HG03108 (cell line): Measurements from ENCODE around the gene HDAC9.

Source experiments
- ATAC-seq: cut with Tn5 transposase; IDR thresholded peaks from one replicate; pipeline ENCODE4 v1.9.1; 2021; ENCODE audit warnings: moderate library complexity; ENCODE audit not compliant: unreplicated experiment

Gene HDAC9

DNA sequence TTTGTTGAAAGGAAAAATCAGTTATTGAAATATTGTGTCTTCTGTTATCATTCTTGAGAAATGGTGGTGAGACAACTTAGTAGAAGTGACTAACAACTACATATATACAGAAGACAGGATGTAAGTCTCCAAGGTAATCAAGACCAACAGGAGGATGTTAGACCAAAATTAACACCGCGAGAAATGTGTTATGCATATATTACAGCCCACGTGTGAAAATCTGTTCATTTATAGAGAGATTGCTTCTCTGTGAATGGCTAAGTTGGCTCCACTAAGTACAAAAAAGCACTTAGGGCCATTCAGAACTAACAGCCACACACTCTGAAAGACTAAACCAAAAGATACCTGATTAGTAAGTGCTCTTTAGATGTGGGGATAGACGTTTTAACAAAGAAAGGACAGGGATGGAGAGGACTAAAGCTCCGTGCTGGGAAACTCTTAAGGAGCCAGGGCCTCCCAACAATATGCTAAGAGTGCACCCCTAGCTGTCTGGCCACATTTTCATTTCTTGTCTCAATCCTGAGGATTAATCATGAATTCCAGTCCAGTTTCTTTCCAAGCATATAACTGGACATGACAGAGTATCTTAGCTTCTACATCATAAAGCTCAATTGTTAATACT is 26.5 kb downstream of the HDAC9 start:
- peak; percentile 43 for ATAC-seq

- ATAC-seq: no peak
These were observed 28.7 kb downstream of the HDAC9 start for GRCh38 chr7:18524248-18524647.

DNA sequence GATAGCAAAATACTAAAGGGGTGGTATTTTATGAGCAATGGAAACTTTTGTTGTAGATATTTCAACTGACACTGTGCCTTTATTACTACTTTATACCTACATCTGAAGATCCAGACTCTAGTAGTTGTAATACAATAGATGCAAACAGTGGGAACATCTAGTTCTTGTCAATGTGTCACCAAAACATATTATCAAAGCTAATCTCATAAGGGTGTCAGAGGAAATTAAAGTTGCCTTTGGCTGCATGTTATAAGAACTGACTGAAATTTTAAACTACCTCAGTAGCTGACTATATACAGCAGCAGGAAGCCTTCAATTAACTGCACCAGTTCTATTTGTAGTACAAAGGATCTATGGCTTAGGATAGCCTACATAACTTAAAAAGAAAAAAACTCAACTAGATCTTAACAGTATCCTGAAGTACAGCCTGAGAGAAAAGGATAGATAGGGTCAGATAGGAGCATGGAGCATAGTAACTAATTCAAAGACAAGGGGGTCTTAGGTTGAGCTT is 30.9 kb downstream of the HDAC9 start:
- ATAC-seq: no peak

GRCh38 chr7:18529239-18529638 is 33.7 kb downstream of the HDAC9 start:
- no peak for ATAC-seq

DNA sequence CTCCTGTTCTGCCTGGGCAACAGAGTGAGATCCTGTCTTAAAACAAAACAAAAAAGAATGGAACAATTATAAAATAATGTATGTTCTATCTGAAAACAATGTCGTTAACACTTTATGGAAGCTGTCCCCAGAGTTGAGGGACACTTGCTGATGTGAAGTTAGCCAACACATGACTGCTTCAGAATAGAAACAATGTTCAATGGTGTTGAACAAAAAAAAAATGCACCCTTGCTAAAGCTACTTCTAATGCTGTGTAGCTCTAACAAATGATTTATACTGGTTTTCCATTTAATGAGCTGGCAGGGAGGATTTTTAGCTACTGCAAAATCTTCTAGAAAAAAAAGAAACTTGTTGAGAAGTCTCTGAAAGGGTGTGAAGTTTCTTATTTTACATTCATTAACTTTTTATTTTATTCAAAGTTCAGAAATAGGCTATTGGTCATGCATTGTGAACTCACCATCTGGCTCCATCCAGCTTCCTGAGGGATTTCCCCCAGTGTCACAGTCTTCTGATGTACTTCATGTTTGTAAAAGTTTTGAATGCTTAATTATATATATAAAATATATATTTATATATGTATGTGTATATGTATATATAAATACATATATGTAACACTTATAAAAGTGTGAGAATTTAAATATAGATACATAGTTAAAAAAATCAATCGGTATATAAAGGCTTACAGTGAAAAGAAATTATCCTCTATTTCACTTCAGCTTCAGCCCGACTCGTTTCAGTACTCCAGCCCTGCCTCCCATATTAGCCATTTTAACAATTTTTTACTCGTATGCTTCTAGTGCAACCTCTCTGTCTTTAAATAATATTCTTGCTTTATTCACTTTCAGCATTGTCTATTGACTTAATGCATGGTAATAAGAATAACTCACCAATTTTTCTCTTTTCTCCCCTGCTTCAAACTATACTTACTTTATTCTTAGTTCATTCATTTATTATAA is 35.0 kb downstream of the HDAC9 start:
- peak; percentile 80 for ATAC-seq

DNA sequence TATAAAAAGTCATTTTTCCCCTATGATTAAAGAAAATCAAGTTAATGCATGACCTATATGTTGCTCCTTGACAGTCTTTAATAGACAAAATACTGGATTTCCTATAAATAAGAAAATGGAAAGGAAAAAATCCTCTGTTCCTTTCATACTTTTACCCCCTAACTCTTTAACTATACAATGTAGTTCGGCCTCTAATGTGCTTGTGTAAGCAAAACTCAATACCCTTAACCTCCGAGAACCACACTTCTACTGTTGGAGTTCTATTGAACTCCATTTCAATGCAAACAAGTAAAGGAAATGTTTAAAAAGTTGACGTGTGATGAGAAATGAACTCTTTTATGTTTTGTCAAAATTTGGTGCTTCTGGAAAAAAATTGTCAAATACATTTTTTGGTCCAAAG is 36.0 kb downstream of the HDAC9 start:
- ATAC-seq: no peak

DNA sequence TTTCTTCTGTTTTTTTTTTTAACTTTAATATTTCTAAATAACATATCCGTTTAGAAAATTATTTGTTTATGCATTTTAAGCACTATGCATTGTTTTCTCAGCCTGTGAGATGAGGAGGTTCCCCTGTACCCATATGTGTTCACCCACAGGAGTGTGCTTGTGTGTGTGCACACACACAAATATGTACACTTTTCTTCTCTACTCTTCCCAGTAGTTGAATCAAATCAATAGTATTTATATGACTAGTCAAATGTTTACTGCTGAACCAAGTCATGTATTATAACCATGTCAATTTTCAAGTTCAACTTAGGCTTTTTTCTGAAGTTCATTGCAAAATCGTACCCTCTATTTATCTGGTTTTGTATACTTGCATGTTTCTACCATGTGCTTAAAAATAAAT is 37.3 kb downstream of the HDAC9 start:
- ATAC-seq: no peak

GRCh38 chr7:18534481-18534880 is 38.9 kb downstream of the HDAC9 start:
- no peak for ATAC-seq

- no peak for ATAC-seq
These were observed 40.4 kb downstream of the HDAC9 start for GRCh38 chr7:18535810-18536415.

- ATAC-seq: no peak
These were observed 40.9 kb downstream of the HDAC9 start for GRCh38 chr7:18536486-18536885.

DNA sequence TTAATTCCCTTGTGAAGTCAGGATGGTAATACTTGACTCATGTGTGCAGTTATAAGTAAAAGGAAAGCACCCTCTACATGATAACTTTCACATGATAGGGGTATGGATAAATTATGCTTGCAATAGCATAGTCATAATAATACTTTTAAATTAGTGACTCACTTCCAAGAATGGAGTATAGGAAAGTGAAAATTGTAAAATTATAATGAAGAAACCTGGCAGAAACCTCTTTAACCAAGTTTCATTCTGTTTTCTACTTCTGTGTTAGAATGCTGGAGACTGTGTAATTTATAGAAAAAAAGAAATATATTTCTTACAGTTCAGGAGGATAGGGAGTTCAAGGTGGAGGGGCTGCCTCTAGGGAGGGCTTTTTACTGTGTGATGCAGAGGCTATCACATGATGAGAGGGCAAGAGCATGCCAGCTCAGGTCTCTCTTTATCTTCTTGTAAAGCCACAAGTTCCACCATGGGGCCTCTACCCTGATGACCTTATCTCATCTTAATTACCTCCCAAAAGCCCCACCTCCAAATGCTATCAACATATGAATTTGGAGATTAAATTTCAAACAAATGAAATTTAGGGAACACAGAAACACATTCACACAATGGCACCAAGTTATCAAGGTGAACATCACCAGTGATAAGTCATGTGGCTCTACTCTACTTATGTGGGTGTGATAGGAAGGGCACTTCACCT is 43.2 kb downstream of the HDAC9 start:
- ATAC-seq: peak; percentile 63

DNA sequence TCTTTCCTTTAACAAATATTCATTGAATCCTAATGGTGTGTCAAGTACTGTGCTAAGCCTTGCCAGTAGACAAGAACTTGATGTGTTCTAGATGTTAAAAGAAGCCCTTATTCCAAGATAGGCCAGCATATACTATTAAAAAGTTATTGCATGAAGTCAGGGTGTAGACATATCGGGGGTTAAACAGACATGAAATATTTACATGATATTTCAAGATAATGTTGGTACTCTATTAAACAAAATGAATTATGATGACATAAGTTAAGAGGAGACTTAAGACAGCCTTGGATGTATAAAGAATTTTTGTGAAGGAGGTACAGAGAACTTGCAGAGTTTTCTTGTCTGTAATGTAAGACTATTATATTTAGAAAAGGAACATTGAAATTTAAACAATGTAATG is 44.8 kb downstream of the HDAC9 start:
- no peak for ATAC-seq

GRCh38 chr7:18541181-18541870 is 45.8 kb downstream of the HDAC9 start:
- no peak for ATAC-seq

- no peak for ATAC-seq
These were observed 46.3 kb downstream of the HDAC9 start for GRCh38 chr7:18541871-18542212.

DNA sequence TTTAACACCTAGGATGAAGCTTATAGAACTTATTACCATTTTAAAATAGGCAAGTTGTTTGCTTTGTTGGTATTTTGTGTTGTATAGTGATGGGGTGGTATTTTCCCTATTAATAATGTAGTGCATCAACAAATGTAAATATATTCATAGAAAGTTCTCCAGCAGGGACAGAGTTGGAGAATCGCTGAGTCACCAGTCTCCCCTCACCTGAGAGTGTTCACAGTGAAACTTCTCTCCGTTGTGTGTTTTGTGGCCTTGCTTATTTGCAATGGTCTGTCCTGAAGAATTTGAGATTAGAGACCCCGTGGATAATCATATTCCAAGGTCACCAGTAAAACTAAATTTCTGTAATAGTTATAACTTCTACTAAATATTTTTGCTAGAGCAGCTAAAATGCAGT is 51.0 kb downstream of the HDAC9 start:
- no peak for ATAC-seq

- ATAC-seq: peak; percentile 87
These were observed 52.1 kb downstream of the HDAC9 start for GRCh38 chr7:18547509-18548187.

DNA sequence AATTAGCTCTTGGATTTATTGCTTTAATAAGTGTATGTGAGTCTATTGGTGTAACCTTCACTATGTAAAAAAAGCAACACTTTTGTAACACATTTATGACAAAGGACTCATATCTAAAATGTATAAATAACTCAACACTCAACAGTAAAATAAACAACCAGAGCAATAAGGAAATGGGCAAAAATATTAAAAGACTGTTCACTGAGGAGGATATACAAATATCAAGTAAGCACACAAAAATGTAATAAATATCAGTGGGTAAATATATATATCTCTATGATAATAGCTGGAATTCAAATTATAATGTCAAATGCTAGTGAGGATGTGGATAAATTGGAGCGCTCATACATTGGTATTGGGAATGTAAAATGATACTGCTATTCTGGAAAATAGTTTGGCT is 53.0 kb downstream of the HDAC9 start:
- no peak for ATAC-seq

DNA sequence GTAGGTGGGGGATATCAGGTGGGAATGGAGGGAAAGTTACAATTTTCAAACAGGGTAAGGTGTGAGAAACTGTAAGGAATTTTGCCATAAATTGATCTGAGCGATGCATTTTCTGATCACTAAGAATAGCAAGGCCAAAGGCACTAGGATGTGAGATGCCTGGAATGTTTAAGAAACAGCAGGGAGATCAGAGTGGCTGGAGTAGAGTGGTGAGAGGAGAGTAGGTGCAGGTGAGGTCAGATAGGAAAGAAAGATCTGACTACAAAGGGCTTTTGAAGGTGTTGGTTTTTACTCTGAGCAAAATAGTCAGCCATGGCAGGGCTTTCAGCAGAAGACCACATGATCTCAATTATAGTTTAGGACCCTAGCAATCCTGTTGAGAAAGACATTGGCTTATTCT is 55.0 kb downstream of the HDAC9 start:
- no peak for ATAC-seq

DNA sequence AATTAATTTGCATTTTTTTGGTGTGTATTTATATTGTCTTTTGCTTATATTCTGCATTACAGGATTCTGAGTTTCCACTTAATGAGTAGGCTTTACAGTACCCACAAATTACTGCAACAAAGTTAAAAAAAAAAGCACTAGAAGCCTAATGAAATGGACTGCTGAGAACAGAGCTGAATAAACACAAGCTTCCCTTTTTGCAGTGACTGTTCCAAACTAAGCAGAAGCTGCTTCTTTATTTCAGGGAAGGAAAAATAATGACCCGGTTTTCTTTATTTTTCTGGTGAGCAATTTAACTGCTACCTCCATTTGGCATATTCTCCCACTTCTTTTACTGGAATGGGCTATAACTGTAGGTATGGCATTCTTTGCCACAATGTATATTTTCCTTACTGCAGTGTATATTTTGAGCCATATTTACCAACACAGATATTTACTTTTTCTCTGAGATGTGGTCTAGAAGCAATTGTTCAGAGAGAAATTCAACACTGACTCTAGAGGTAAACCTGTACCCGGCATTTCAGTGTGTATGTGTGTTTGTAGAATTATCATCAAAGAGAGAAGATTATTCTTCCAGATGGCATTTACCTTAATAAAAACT is 56.9 kb downstream of the HDAC9 start:
- no peak for ATAC-seq
